ENCODE results near the gene PNPLA3. TPM values are rescaled to one million over a fixed set of nuclear protein-coding genes. Genes with fewer than 3 reads are reported as not detected.

The PNPLA3 gene
- total and polyA plus RNA-seq, 9 of the 15 experiments (the other 6 are each of a cell fraction or from before 2014, with no cell fraction given): 0.20 to 0.48 (median 0.38) TPM; not detected in 6

- TF ChIP-seq CBX3 (IDR thresholded peaks at IDR 0.05; ENCODE audit: borderline replicate concordance in 1 of 2, low read length in 2 of 2) (no peak), BCOR (IDR thresholded peaks at IDR 0.05) (no peak), SMAD3 (CRISPR knock-in tag; conservative IDR thresholded peaks at IDR 0.05) (no peak), POLR3A (IDR thresholded peaks at IDR 0.05; ENCODE audit: borderline replicate concordance, extremely low read depth, insufficient read depth, insufficient read length) (no peak), TOE1 (IDR thresholded peaks at IDR 0.05; ENCODE audit: borderline replicate concordance) (peak; percentile 96), TOE1 (CRISPR knock-in tag; IDR thresholded peaks at IDR 0.05; ENCODE audit: borderline replicate concordance, low read depth) (no peak), PRPF4 (IDR thresholded peaks at IDR 0.05; ENCODE audit: insufficient read depth, low read depth, low read length, poor library complexity, severe bottlenecking) (no peak), ZNF79 (CRISPR knock-in tag; IDR thresholded peaks at IDR 0.05; ENCODE audit: low read depth) (no peak), HMG20A (CRISPR knock-in tag; conservative IDR thresholded peaks at IDR 0.05) (no peak), HDAC6 (IDR thresholded peaks at IDR 0.05; ENCODE audit: low read depth, low read length) (no peak), ZNF655 (CRISPR knock-in tag; IDR thresholded peaks at IDR 0.05) (no peak), ZNF436 (CRISPR knock-in tag; IDR thresholded peaks at IDR 0.05) (no peak), TRIM24 (IDR thresholded peaks at IDR 0.05) (no peak), ZNF57 (CRISPR knock-in tag; IDR thresholded peaks at IDR 0.05) (no peak), GABPA (tag; conservative IDR thresholded peaks at IDR 0.05; ENCODE audit: low read depth) (peak; percentile 49; the same call in 1 of the 2 replicates), DIDO1 (tag; IDR thresholded peaks at IDR 0.05; ENCODE audit: low read depth) (no peak), SMARCA4 (IDR thresholded peaks at IDR 0.05) (0 out of 2 replicates have a peak, but pooled peaks have one; percentile 31), MEIS2 (IDR thresholded peaks at IDR 0.05; ENCODE audit: partially characterized antibody) (peak; percentile 80), BHLHE40 (IDR thresholded peaks at IDR 0.05; ENCODE audit: low read length) (peak; percentile 94)
- TF ChIP-seq, protein P1, sequence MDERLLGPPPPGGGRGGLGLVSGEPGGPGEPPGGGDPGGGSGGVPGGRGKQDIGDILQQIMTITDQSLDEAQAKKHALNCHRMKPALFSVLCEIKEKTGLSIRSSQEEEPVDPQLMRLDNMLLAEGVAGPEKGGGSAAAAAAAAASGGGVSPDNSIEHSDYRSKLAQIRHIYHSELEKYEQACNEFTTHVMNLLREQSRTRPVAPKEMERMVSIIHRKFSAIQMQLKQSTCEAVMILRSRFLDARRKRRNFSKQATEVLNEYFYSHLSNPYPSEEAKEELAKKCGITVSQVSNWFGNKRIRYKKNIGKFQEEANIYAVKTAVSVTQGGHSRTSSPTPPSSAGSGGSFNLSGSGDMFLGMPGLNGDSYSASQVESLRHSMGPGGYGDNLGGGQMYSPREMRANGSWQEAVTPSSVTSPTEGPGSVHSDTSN (CRISPR knock-in tag; IDR thresholded peaks at IDR 0.05; ENCODE audit: low read depth): no peak
- TF ChIP-seq, protein P1 (tag; conservative IDR thresholded peaks at IDR 0.05; ENCODE audit: low read depth): peak; percentile 34; the same call in 1 of the 2 replicates
- TF ChIP-seq, protein P2, sequence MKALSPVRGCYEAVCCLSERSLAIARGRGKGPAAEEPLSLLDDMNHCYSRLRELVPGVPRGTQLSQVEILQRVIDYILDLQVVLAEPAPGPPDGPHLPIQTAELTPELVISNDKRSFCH (CRISPR knock-in tag; IDR thresholded peaks at IDR 0.05): no peak
- TF ChIP-seq, protein P2 (tag; IDR thresholded peaks at IDR 0.05): no peak
- TF ChIP-seq, protein P3, sequence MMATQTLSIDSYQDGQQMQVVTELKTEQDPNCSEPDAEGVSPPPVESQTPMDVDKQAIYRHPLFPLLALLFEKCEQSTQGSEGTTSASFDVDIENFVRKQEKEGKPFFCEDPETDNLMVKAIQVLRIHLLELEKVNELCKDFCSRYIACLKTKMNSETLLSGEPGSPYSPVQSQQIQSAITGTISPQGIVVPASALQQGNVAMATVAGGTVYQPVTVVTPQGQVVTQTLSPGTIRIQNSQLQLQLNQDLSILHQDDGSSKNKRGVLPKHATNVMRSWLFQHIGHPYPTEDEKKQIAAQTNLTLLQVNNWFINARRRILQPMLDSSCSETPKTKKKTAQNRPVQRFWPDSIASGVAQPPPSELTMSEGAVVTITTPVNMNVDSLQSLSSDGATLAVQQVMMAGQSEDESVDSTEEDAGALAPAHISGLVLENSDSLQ (IDR thresholded peaks at IDR 0.05): peak; percentile 55
- TF ChIP-seq, protein P4, sequence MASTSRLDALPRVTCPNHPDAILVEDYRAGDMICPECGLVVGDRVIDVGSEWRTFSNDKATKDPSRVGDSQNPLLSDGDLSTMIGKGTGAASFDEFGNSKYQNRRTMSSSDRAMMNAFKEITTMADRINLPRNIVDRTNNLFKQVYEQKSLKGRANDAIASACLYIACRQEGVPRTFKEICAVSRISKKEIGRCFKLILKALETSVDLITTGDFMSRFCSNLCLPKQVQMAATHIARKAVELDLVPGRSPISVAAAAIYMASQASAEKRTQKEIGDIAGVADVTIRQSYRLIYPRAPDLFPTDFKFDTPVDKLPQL (IDR thresholded peaks at IDR 0.05; ENCODE audit: extremely low read depth, insufficient read length): no peak
Measured at GRCh38 chr22:43985532-43985931, 61.9 kb downstream of the PNPLA3 start (continued).

Data from K562 (cell line).